Activated T-cell treated with anti-CD3 and anti-CD28 coated beads, Interleukin-2, amount 50 U/mL, for 4 hours (primary cell): ENCODE results near the gene CABYR. TPM values are rescaled to one million over a fixed set of nuclear protein-coding genes. Genes with fewer than 3 reads are reported as not detected.
A peak's percentile ranks its signal among the peaks of the same experiment; 100 is the strongest.

ENCODE experiments used
- ATAC-seq, 2 donors: fragments of 200-7000 bp; cut with Tn5 transposase; one replicate each; pipeline ENCODE4 v1.10.0; 2021
- DNase-seq: peaks from one replicate; pipeline ENCODE4 v3.0.0-alpha.2; 2020
- H3K27me3 Mint-ChIP-seq: one replicate; pipeline ENCODE4 v1.8.0; 2021; ENCODE audit warnings: low read depth, mixed read lengths
- H3K36me3 Mint-ChIP-seq: one replicate; pipeline ENCODE4 v1.8.0; 2022; ENCODE audit warnings: mixed read lengths; ENCODE audit not compliant: insufficient read depth
- H3K4me1 Mint-ChIP-seq: one replicate; pipeline ENCODE4 v1.8.0; 2021; ENCODE audit warnings: low read depth, mixed read lengths
- H3K4me3 Mint-ChIP-seq: one replicate; pipeline ENCODE4 v1.8.0; 2021; ENCODE audit warnings: mild to moderate bottlenecking, moderate library complexity, mixed read lengths
- H3K9me3 Mint-ChIP-seq: one replicate; pipeline ENCODE4 v1.8.0; 2021; ENCODE audit warnings: mixed read lengths
- total RNA-seq, 3 donors: library from RNA; stranded (reverse); gene quantifications; one replicate each; pipeline ENCODE4 v1.2.1, GENCODE V29; 2021

Gene CABYR, protein sequence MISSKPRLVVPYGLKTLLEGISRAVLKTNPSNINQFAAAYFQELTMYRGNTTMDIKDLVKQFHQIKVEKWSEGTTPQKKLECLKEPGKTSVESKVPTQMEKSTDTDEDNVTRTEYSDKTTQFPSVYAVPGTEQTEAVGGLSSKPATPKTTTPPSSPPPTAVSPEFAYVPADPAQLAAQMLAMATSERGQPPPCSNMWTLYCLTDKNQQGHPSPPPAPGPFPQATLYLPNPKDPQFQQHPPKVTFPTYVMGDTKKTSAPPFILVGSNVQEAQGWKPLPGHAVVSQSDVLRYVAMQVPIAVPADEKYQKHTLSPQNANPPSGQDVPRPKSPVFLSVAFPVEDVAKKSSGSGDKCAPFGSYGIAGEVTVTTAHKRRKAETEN
- total RNA-seq, result under 1 TPM in 2 of 3 donors, not detected in 1; 0.37 to 0.98 TPM

DNA sequence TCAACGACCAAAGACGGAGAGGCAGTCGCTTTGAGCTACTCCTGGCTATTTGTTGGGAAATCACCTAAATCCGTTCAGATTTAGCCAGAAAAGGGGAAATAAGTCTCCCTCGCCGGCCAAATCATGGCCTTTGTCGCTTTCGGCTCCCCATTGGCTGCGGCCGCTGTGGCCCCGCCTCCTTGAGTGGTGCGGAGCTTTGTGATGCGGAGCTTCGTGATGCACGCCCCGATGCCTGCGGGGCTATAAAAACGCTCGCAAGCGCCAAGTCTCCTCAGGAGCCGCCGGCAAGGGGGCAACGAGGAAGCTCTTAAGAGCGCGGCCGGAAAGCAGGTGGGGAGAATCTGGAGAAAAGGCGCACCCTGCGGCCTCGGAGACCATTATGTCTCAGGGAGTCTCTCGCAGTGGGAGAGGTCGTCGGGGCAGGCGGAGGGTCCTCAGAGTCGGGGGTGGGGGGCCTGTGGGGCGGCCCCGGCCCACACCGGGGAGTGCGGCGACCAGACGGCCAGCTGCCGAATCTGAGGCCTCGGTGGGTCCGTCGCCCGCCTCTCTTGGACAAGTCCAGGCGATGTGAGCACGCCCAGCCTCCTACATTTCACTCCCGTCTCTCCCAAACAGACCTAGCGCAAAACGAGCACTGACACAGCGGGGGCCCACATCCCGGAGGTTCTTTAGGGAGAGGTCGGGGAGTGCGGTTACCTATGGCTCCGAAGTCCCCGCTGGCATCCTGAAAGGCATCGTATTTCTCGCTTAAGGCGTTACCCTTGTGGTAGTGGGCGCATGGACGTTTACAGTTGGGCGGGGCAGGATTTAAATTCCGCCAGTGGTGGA, at the start of gene CABYR:
CABYR (plus strand) TSS at position 274 of the 828 bp plus-strand sequence. CDS start 4,053 bp downstream, outside the sequence.
- Mint-ChIP-seq H3K36me3 (peaks cover under 1% of the 10 kb centered on the region), H3K9me3 (no peaks in the 10 kb centered on the region), H3K4me3 (peak within 1 kb of the TSS; percentile 87), H3K27me3 (peaks cover 14% of the 10 kb centered on the region), H3K4me1 (peaks cover 24% of the 10 kb centered on the region)
- peak; percentile 65 for DNase-seq
- ATAC-seq, result peak; percentile 99 to 100

DNA sequence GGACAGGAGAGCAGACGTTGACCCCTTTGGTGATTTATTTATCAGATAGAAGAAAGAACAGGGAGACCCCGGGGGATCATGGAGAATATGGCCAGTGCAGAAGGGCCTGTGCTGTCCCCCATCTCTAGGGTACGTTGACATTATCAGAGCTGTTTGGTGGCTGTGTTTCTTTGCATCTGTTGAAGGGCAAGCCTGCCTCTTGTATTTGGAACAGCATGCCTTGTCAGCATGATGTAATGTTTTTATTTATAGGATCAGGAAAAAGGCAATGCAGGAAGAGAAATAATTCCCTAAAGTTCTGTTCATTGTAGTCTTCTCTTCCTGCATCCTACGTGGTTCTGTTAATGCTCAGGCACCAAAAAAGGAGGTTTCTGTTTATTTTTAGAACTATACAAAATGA, 49.8 kb upstream of the CABYR start:
- Mint-ChIP-seq H3K27me3 (no peaks in the 10 kb centered on the region), H3K4me3 (no peak overlapping the region), H3K9me3 (no peaks in the 10 kb centered on the region), H3K36me3 (peaks cover 47% of the 10 kb centered on the region), H3K4me1 (peaks cover 29% of the 10 kb centered on the region)
- DNase-seq (no peak), ATAC-seq (no peak)

DNA sequence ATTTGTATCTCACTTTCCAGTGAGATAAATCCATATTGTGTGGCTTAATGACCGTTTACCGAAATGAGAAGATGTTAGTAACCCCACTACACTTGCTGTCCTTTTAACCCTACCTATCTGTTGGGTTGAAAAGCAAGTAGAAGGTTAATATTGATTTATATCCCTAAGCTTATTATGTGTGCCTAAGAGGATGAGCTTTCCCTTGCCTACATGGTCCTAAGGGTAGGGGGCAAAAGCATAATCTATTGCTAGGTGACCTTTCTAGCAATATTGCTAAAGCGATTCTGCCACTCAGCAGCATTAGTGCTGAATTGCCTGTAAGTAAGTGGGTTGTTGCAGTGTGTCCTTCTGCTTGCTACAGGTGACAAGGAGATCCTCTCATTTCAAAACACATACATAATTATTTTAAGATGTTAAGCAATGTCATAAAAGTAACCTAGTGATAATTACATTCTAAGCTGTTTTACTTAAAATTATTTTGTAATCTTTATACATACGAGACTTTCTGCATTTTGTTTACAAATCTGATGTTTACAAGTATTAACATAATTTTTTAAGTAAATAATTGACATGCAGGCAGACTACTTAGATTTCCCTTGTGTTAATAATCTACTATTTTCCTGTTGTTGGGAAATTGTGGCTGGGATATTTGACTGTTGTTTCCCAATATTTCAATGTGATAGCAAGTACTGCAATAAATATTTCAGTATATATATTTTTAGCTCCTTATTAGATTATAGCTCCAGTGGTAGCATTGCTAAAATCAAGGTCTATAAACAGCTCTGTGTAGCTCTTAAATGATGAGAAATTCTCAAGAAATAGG, 49.1 kb upstream of the CABYR start:
- Mint-ChIP-seq H3K4me1 (peaks cover 36% of the 10 kb centered on the region), H3K27me3 (no peaks in the 10 kb centered on the region), H3K36me3 (peaks cover 50% of the 10 kb centered on the region), H3K4me3 (no peak overlapping the region), H3K9me3 (no peaks in the 10 kb centered on the region)
- DNase-seq (no peak), ATAC-seq (no peak)

DNA sequence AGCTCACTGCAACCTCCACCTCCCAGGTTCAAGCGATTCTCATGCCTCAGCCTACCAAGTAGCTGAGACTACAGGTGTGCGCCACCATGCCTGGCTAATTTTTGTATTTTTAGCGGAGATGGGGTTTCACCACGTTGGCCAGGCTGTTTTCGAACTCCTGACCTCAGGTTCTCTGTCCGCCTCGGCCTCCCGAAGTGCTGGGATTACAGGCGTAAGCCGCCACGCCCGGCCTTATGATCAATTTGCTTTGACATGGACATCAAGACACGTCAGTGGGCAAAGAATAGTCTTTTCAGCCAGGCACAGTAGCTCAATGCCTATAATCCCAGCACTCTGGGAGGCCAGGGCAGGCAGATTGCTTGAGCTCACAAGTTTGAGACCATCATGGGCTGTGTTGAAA, 48.0 kb upstream of the CABYR start:
- no peaks in the 10 kb centered on the region for H3K9me3 Mint-ChIP-seq
- H3K36me3 Mint-ChIP-seq, result peaks cover 50% of the 10 kb centered on the region
- H3K27me3 Mint-ChIP-seq, result no peaks in the 10 kb centered on the region
- DNase-seq, result no peak
- H3K4me1 Mint-ChIP-seq, result peaks cover 38% of the 10 kb centered on the region
- no peak for ATAC-seq
- no peak overlapping the region for H3K4me3 Mint-ChIP-seq

DNA sequence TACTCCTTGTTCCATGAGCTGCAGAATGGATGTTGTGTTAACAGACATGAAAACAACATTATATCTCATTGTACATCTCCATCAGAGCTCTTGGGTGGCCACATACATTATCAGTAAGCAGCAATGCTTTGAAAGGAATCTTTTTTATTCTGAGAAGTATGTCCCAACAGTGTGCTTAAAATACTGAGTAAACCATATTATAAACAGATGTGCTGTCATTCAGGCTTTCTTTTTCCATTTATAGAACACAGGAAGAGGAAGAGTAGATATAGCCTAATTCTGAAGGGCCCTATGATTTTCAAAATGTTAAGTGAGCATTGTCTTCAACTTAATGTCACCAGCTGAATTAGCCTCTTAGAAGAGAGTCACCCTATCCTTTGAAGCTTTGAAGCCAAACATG, 44.3 kb upstream of the CABYR start:
- H3K4me3 Mint-ChIP-seq, result no peak overlapping the region
- DNase-seq (no peak), ATAC-seq (no peak)
- H3K9me3 Mint-ChIP-seq, result peaks cover 5% of the 10 kb centered on the region
- H3K36me3 Mint-ChIP-seq, result peaks cover 43% of the 10 kb centered on the region
- H3K4me1 Mint-ChIP-seq, result peaks cover 28% of the 10 kb centered on the region
- H3K27me3 Mint-ChIP-seq, result no peaks in the 10 kb centered on the region

DNA sequence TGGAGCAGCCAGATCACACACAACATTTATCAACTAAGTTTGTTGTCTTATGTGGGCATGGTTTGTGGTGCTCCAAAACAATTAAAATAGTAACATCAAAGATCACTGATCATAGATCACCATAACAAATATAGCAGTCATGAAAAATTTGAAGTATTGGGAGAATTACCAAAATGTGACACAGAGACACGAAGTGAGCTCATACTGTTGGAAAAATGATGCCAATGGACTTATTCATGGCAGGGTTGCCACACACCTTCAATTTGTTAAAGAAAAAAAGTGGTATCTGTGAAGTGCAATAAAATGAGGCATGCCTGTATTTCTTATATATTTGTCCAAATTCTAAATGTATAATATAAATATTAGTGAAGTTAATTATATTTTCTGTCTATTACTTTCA, 42.9 kb upstream of the CABYR start:
- ATAC-seq, result no peak
- Mint-ChIP-seq H3K4me3 (no peak overlapping the region), H3K36me3 (peaks cover 45% of the 10 kb centered on the region), H3K9me3 (peaks cover 5% of the 10 kb centered on the region), H3K4me1 (peaks cover 28% of the 10 kb centered on the region), H3K27me3 (no peaks in the 10 kb centered on the region)
- DNase-seq, result no peak

DNA sequence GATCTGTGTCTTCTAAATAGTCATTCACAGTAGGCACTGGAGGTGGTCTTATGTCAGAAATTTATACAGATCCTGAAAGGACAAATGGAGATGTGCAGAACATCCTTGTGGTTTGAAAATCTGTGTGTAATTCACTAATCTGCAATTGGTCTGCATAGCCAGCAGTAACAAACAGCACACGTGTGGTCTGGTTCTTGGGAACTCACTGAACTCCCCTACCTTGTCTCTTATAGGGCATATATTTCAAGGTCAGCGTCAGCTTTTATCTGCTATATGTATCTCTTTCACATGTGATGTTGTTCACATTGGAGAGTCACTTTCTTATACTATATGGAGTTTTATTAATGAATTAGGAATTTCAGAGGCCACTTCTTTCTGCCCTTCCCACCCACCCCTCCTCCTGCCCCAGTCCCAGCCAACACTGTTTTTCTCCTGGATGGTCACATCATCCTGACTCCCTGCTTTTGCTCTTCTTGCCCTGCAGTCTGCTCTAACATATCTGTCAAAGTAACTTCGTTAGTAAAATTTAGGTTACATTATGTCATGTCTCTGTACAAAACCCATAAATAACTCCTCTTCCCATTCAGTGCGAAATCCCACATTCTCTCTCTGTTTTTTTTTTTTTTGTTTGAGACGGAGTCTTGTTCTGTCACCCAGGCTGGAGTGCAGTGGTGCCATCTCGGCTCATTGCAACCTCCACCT, 35.4 kb upstream of the CABYR start:
- H3K27me3 Mint-ChIP-seq, result no peaks in the 10 kb centered on the region
- H3K9me3 Mint-ChIP-seq, result no peaks in the 10 kb centered on the region
- no peak for DNase-seq
- no peak overlapping the region for H3K4me3 Mint-ChIP-seq
- no peak for ATAC-seq
- H3K36me3 Mint-ChIP-seq, result peaks cover 31% of the 10 kb centered on the region
- H3K4me1 Mint-ChIP-seq, result peaks cover 21% of the 10 kb centered on the region

DNA sequence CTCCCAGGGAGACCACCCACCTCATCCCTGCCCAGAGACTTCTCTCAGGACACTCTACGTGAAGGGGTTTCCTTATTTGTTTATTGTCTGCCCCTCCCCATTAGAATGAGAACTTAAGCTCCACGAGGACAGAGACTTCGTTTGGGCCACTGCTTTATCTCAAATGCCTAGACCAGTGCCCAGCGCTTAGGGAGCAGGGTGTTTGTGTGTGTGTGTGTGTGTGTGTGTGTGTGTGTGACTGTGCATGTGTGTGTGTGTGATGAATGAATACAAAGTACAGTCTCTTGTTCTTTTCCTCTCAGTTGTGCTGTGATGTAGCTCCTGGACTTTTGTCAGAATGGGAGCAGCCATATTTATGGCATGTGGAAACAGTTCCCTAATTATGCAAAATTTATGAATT, 34.4 kb upstream of the CABYR start:
- no peak for DNase-seq
- Mint-ChIP-seq H3K9me3 (no peaks in the 10 kb centered on the region), H3K36me3 (peaks cover 31% of the 10 kb centered on the region), H3K27me3 (no peaks in the 10 kb centered on the region), H3K4me3 (no peak overlapping the region), H3K4me1 (peaks cover 21% of the 10 kb centered on the region)
- no peak for ATAC-seq

DNA sequence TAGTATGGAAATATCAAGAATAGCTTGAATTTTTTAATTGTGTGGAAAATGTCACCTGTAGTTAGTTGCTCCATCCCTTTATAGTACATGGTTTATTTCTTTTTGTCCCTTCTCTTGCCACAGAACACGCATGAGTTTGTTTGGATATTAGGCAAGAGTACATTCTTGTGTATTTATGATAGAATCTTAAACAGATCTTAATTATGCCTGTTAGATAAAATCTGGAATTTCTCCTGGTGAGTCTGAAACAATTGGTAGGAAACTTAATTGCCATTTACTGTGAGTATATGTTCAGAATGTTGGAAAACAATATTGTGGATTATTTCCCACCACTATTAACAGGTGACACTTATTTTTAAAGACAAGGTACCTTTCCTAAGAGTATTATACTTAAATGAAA, 30.2 kb upstream of the CABYR start:
- no peak for ATAC-seq
- H3K4me1 Mint-ChIP-seq, result peaks cover 31% of the 10 kb centered on the region
- H3K27me3 Mint-ChIP-seq, result no peaks in the 10 kb centered on the region
- no peak overlapping the region for H3K4me3 Mint-ChIP-seq
- DNase-seq, result no peak
- peaks cover 22% of the 10 kb centered on the region for H3K36me3 Mint-ChIP-seq
- no peaks in the 10 kb centered on the region for H3K9me3 Mint-ChIP-seq

DNA sequence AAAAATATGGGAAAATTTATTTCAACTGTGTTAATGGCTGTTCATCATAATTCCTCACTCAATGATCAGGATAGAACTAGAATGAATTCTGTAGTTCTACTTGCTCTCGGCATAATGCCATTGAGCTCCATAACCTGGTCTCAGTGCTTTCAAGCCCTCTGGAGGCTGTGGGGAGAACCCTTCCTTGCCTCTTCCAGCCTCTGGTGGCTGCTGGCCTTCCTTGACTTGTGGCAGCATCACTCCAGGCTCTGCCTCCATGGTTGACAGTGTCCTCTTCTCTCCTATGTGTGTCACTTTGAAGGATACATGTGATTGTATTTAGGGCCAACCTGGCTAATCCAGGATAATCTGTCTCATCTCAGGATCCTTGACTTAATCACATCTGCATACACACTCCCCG, 26.9 kb upstream of the CABYR start:
- peaks cover 25% of the 10 kb centered on the region for H3K36me3 Mint-ChIP-seq
- ATAC-seq (no peak), DNase-seq (no peak)

DNA sequence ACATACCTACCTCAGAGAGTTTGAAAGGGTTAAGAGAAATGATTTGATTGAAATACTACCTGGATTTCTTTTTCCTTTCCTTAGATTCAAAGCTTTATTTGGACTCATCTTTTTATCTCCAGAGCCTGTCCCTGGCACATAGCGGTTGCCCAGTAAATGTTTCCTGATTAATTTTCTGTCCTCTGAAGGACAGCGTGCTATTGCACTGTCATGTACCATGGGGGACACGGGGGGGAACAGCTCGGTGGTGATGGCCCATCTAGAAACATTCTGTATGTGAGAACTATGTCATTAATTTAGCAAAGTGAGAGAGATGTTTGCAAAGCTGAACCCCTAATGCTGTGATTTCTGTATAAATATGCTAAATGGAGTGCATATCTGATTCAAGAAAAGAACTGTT, 26.4 kb upstream of the CABYR start:
- Mint-ChIP-seq H3K4me3 (no peak overlapping the region), H3K4me1 (peaks cover 43% of the 10 kb centered on the region), H3K27me3 (no peaks in the 10 kb centered on the region), H3K9me3 (no peaks in the 10 kb centered on the region), H3K36me3 (peaks cover 24% of the 10 kb centered on the region)
- no peak for DNase-seq
- ATAC-seq, result no peak

More for the DNA sequence above, 26.9 kb upstream of the CABYR start:
- H3K9me3 Mint-ChIP-seq, result no peaks in the 10 kb centered on the region
- peaks cover 46% of the 10 kb centered on the region for H3K4me1 Mint-ChIP-seq
- H3K27me3 Mint-ChIP-seq, result no peaks in the 10 kb centered on the region
- no peak overlapping the region for H3K4me3 Mint-ChIP-seq

DNA sequence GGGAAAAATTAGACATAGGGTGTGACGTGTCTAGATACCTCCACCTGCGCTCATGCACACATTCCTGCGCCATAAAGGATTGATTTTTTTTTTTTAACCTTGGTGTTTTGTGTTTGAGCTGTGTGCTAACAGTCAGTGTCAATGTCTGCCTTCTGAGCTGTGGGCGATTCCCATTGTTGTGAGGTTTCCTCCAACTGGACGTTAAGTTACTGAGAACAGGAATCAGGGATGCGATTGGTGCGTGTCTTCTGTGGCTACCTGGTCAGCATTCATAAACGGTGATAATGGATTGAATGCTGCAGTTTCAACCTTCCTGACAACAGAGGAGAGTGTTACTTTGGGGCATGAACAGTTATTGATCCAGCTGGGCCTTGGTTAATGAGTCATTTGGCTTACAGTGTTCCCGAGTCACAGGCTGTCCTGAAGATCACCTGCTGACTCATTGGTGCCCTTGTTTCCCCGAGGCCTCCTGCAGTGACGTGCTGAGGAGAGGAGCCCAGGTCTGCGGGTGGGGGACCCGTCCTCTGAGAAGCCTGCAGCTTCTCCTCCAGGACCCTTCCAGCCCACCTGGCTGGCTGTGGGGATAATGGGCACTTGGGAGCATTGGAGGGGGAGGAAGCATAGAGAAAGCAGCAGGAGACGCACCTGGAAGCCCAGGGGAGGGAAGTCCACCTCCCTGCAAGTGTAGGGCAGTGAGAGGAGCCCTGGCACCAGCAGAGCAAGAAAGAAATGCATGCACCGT, 25.8 kb upstream of the CABYR start:
- Mint-ChIP-seq H3K4me1 (peaks cover 43% of the 10 kb centered on the region), H3K9me3 (no peaks in the 10 kb centered on the region), H3K27me3 (no peaks in the 10 kb centered on the region), H3K4me3 (no peak overlapping the region), H3K36me3 (peaks cover 25% of the 10 kb centered on the region)
- peak in 1 of 2 donors; percentile 46 for ATAC-seq
- no peak for DNase-seq

DNA sequence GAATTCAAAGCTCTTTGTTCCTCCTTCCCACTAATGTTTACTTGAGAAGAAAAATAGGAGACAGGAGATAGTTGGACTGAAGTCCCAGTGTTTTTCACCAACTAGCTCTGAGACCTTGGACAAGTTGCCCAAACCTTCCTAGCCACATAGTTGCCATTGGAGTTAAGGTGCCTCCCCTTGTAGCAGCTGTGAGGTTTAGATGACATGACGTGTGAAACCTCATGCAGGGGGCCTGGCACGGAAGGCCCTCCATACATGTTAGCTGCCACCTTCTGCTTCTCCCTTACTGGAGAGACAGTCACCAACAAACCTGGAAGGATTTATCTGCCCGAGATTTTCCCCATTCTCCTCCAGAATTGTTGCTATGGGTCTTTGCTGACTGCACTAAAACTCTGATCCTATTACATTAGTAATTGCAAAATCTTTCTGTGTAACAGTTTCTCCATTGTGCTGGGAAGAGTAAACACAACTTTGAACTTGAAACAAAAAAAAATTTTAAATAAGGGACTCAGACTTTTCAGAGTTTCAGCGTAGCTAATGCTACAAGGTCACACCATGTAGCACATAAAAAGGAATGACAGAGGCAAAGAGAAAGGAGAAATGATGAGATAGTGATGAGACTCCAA, 23.8 kb upstream of the CABYR start:
- DNase-seq (no peak), ATAC-seq (peak; percentile 46 to 50)
- no peak overlapping the region for H3K4me3 Mint-ChIP-seq

More for the DNA sequence above, 23.8 kb upstream of the CABYR start:
- no peaks in the 10 kb centered on the region for H3K9me3 Mint-ChIP-seq
- H3K36me3 Mint-ChIP-seq, result peaks cover 29% of the 10 kb centered on the region
- no peaks in the 10 kb centered on the region for H3K27me3 Mint-ChIP-seq
- peaks cover 48% of the 10 kb centered on the region for H3K4me1 Mint-ChIP-seq
